ENCODE measurements around the gene IGSF1. TPM values are rescaled to one million over a fixed set of nuclear protein-coding genes. Genes with fewer than 3 reads are reported as not detected.
A peak's percentile ranks its signal among the peaks of the same experiment; 100 is the strongest.

Gene IGSF1
- total RNA-seq (2011; cell fraction: chromatin; rRNA removed; ENCODE audit: low replicate concordance) = 0.53 and 0.58 TPM in 2 replicates
- 0.50 and 0.79 TPM in 2 replicates for total RNA-seq (2011; cell fraction: nucleolus; rRNA removed)
- 0.38 and 1.1 TPM in 2 replicates for total RNA-seq (2011; cell fraction: nucleoplasm; rRNA removed)
- 0.86 and 1.5 TPM in 2 replicates for total RNA-seq (2014; rRNA removed)
- 0.87 and 1.1 TPM in 2 replicates for total RNA-seq (2014; rRNA removed; fragmentation: Illumina TruSeq; extraction: Trizol)
- 0.68 and 0.98 TPM in 2 replicates for total RNA-seq (2015; rRNA removed; fragmentation: Illumina TruSeq; extraction: Trizol)
- total RNA-seq (2021) = 1.0 and 1.1 TPM in 2 replicates
- polyA plus RNA-seq (2011; rRNA removed) = 0.33 and 0.37 TPM in 2 replicates
- polyA plus RNA-seq (2011; cell fraction: cytosol; rRNA removed) = 0.21 and 0.22 TPM in 2 replicates
- 0.55 and 0.70 TPM in 2 replicates for polyA plus RNA-seq (2011; cell fraction: nucleus; rRNA removed)
- polyA plus RNA-seq (2012) = 0.65 and 1.5 TPM in 2 replicates
- 1.3 and 1.5 TPM in 2 replicates for polyA plus RNA-seq (2014; fragmentation: Illumina TruSeq; extraction: Trizol)
- 1 to 10 TPM in 1 of 2 experiments, under 1 TPM in 1; 0.68 to 1.3 TPM for polyA plus RNA-seq (2014; fragmentation: Nextera tagmentation; extraction: Ambion mirVana)
- polyA plus RNA-seq (2014; rRNA removed) = 0.96 and 1.0 TPM in 2 replicates
- 0.28 and 0.45 TPM in 2 replicates for polyA minus RNA-seq (2011; rRNA and poly(A)+ RNA removed)
- 0.19 and 0.36 TPM in 2 replicates for polyA minus RNA-seq (2011; cell fraction: cytosol; rRNA and poly(A)+ RNA removed)
- 0.33 and 0.40 TPM in 2 replicates for polyA minus RNA-seq (2011; cell fraction: nucleus; rRNA and poly(A)+ RNA removed)
- Bru-seq, nascent RNA = percentile 44 among the genes with signal in this experiment
- percentile 54 among the genes with signal in this experiment for BruChase-seq, experiment 1, labeled RNA remaining after a 2-hour chase
- percentile 53 among the genes with signal in this experiment for BruChase-seq, experiment 2, labeled RNA remaining after a 6-hour chase
- long read RNA-seq, experiment 1 = 0 reads
- long read RNA-seq, experiment 2, partial matches to known transcripts = 1 of 1 reads
- long read RNA-seq, experiment 2, other reads (novel, unspliced or antisense) = 0 of 1 reads
- long read RNA-seq, experiment 3, partial matches to known transcripts = 0 of 1 reads
- long read RNA-seq, experiment 3, other reads (novel, unspliced or antisense) = 1 of 1 reads

- DNase-seq (ENCODE audit: extremely low read depth in 1 of 4, low spot score in 3 of 4) (peak; percentile 34 to 59 (median 46)), ATAC-seq (peak; percentile 98), FAIRE-seq (no peak)
- Histone ChIP-seq H3K27me3 (ENCODE audit: control insufficient read depth in 2 of 2, insufficient read depth in 2 of 2, low read length in 2 of 2) (no peaks in the 10 kb centered on the region), H2AFZ (ENCODE audit: low read depth, low read length) (peak within 1 kb of the TSS; percentile 12; the same call in 1 of the 2 replicates), H3K4me2 (ENCODE audit: insufficient read depth, low read length) (peak within 1 kb of the TSS; percentile 48), H3K79me2 (ENCODE audit: control insufficient read depth, insufficient read depth, low read length) (no peaks in the 10 kb centered on the region), H3K27ac (ENCODE audit: extremely low read depth, low read depth, low read length) (no peak within 1 kb of the TSS), H3K36me3 (ENCODE audit: control insufficient read depth, insufficient read depth, low read length) (no peaks in the 10 kb centered on the region), H3K4me1 (replicated peaks in 1 of 2; ENCODE audit: control insufficient read depth in 2 of 2, insufficient read depth in 2 of 2, low read length in 2 of 2) (peaks cover 0 to 4% of the 10 kb centered on the region in 2 experiments; a peak in 2 of 5 replicates), H3K9me3 (replicated peaks; ENCODE audit: control insufficient read depth, insufficient read depth, low read depth, low read length) (no peaks in the 10 kb centered on the region), H3K9me1 (ENCODE audit: control insufficient read depth, insufficient read depth, low read length) (no peaks in the 10 kb centered on the region), H4K20me1 (replicated peaks; ENCODE audit: control insufficient read depth, insufficient read depth, low read length) (no peaks in the 10 kb centered on the region), H3K4me3 (peak within 1 kb of the TSS; percentile 6; the same call in 1 of the 2 replicates), H3K9ac (ENCODE audit: insufficient read depth in 1 of 2, low read depth in 2 of 2, low read length in 2 of 2) (peak within 1 kb of the TSS in 1 of 2 experiments; percentile 28; a peak in 1 of 4 replicates)
- intact Hi-C loops (cut with micrococcal nuclease) = no loop called here
- no TSS peak for BruUV-seq (replicated peaks)
- WGBS (ENCODE audit: insufficient coverage, low coverage, missing lambda C conversion rate) = 4% methylated on average over 16 of the region's 32 CpGs
- in situ Hi-C loops (cut with MboI) = no loop called here
- CTCF ChIA-PET (ENCODE audit: low intra/inter-chr PET ratio) = no interaction called here
- POLR2A ChIA-PET = no interaction called here
- TF ChIP-seq TCF7 (IDR thresholded peaks at IDR 0.05; ENCODE audit: borderline replicate concordance) (no peak), NCOA4 (IDR thresholded peaks at IDR 0.05; ENCODE audit: partially characterized antibody) (no peak), VEZF1 (CRISPR knock-in tag; IDR thresholded peaks at IDR 0.05) (peak; percentile 22; the same call in 1 of the 2 replicates), TFAP4 (CRISPR knock-in tag; IDR thresholded peaks at IDR 0.05; ENCODE audit: borderline replicate concordance) (no peak), MCM5 (IDR thresholded peaks at IDR 0.05; ENCODE audit: low read depth) (no peak), ZBTB34 (CRISPR knock-in tag; IDR thresholded peaks at IDR 0.05) (no peak), KAT7 (CRISPR knock-in tag; IDR thresholded peaks at IDR 0.05; ENCODE audit: borderline replicate concordance) (no peak), PTBP1 (IDR thresholded peaks at IDR 0.05; ENCODE audit: low read depth, low read length) (no peak), BACH1 (tag; IDR thresholded peaks at IDR 0.05) (no peak), POLR3A (IDR thresholded peaks at IDR 0.05; ENCODE audit: borderline replicate concordance, extremely low read depth, insufficient read depth, insufficient read length) (no peak)
- TF ChIP-seq, protein P1, sequence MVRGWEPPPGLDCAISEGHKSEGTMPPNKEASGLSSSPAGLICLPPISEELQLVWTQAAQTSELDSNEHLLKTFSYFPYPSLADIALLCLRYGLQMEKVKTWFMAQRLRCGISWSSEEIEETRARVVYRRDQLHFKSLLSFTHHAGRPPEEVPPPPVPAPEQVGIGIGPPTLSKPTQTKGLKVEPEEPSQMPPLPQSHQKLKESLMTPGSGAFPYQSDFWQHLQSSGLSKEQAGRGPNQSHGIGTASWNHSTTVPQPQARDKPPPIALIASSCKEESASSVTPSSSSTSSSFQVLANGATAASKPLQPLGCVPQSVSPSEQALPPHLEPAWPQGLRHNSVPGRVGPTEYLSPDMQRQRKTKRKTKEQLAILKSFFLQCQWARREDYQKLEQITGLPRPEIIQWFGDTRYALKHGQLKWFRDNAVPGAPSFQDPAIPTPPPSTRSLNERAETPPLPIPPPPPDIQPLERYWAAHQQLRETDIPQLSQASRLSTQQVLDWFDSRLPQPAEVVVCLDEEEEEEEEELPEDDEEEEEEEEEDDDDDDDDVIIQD (CRISPR knock-in tag; IDR thresholded peaks at IDR 0.05) = no peak
Observed at GRCh38 chrX:131288738-131289511, at the start of gene IGSF1. TSS of gene IGSF1 (minus strand) at chrX:131289306. CDS start at chrX:131286674, 2,632 bp downstream.

All from K562 (cell line).